Stromal cell of bone marrow (primary cell): ENCODE results near the gene TBC1D5.

Experiments used
- DNase-seq: peaks from one replicate; pipeline ENCODE4 v3.0.0-alpha.2; 2012; ENCODE audit warnings: low read depth

TBC1D5 gene

GRCh38 chr3:17589888-17590287 is 152.5 kb downstream of the TBC1D5 start:
- DNase-seq = no peak

GRCh38 chr3:17588422-17588821 is 154.0 kb downstream of the TBC1D5 start:
- DNase-seq = no peak

- no peak for DNase-seq
Measured at GRCh38 chr3:17585394-17586325, 156.8 kb downstream of the TBC1D5 start.

- no peak for DNase-seq
Measured at GRCh38 chr3:17584066-17584465, 158.4 kb downstream of the TBC1D5 start.

GRCh38 chr3:17583530-17583929 is 158.9 kb downstream of the TBC1D5 start:
- DNase-seq = no peak

- DNase-seq = no peak
Measured at GRCh38 chr3:17581421-17582080, 160.9 kb downstream of the TBC1D5 start.

- DNase-seq = no peak
Measured at GRCh38 chr3:17580901-17581300, 161.5 kb downstream of the TBC1D5 start.

- no peak for DNase-seq
Measured at GRCh38 chr3:17579289-17580031, 163.0 kb downstream of the TBC1D5 start.

GRCh38 chr3:17577796-17578520 is 164.5 kb downstream of the TBC1D5 start:
- DNase-seq = no peak

GRCh38 chr3:17573396-17573795 is 169.0 kb downstream of the TBC1D5 start:
- DNase-seq = no peak

- no peak for DNase-seq
Measured at GRCh38 chr3:17571686-17572085, 170.7 kb downstream of the TBC1D5 start.

GRCh38 chr3:17562845-17563244 is 179.6 kb downstream of the TBC1D5 start:
- no peak for DNase-seq

- DNase-seq = no peak
Measured at GRCh38 chr3:17558565-17558964, 183.9 kb downstream of the TBC1D5 start.

- no peak for DNase-seq
Measured at GRCh38 chr3:17557749-17558463, 184.5 kb downstream of the TBC1D5 start.

GRCh38 chr3:17555525-17555924 is 186.9 kb downstream of the TBC1D5 start:
- no peak for DNase-seq

- DNase-seq = no peak
Measured at GRCh38 chr3:17554078-17554477, 188.4 kb downstream of the TBC1D5 start.

- no peak for DNase-seq
Measured at GRCh38 chr3:17553080-17553479, 189.4 kb downstream of the TBC1D5 start.

GRCh38 chr3:17552351-17552750 is 190.1 kb downstream of the TBC1D5 start:
- no peak for DNase-seq

- no peak for DNase-seq
Measured at GRCh38 chr3:17551895-17552294, 190.5 kb downstream of the TBC1D5 start.

GRCh38 chr3:17551333-17551732 is 191.1 kb downstream of the TBC1D5 start:
- DNase-seq = no peak

- DNase-seq = no peak
Measured at GRCh38 chr3:17550624-17551023, 191.8 kb downstream of the TBC1D5 start.
